ENCODE data around the gene RAB6A.

- TF ChIP-seq JUN (IDR thresholded peaks at IDR 0.05; ENCODE audit: borderline replicate concordance, insufficient read depth, insufficient read length, low read depth) = no peak
- TF ChIP-seq POLR2A (IDR thresholded peaks at IDR 0.05; ENCODE audit: low read depth, low read length) = no peak
- TF ChIP-seq CTCF (IDR thresholded peaks at IDR 0.05; ENCODE audit: extremely low read depth in 1 of 2, insufficient read depth in 1 of 2, low read depth in 1 of 2, low read length in 2 of 2) = no peak
- no peak for TF ChIP-seq MAX (IDR thresholded peaks at IDR 0.05; ENCODE audit: insufficient read depth, insufficient read length)
- TF ChIP-seq POLR2AphosphoS5 (IDR thresholded peaks at IDR 0.05; ENCODE audit: insufficient read depth, low read depth, low read length) = no peak
- TF ChIP-seq EZH2 (IDR thresholded peaks at IDR 0.05; ENCODE audit: borderline replicate concordance, low read depth, low read length, severe bottlenecking) = no peak
- no peak for TF ChIP-seq MYC (IDR thresholded peaks at IDR 0.05; ENCODE audit: low read depth, low read length)
- TF ChIP-seq FOS (IDR thresholded peaks at IDR 0.05; ENCODE audit: borderline replicate concordance, insufficient read depth, low read length) = no peak
- no peak for TF ChIP-seq GATA2 (IDR thresholded peaks at IDR 0.05; ENCODE audit: insufficient read depth, insufficient read length, low read depth, low read length)
Measured at GRCh38 chr11:73717136-73717535, 43.7 kb downstream of the RAB6A start.
